Liver (tissue), 9 donors: ENCODE data around the gene DPM3. TPM values are rescaled to one million over a fixed set of nuclear protein-coding genes. Genes with fewer than 3 reads are reported as not detected.

Experiments
- DNase-seq: peaks from one replicate; pipeline ENCODE4 v3.0.0-alpha.2; 2017; ENCODE audit warnings: low spot score
- H3K27ac ChIP-seq, 2 donors: one replicate each; pipeline ENCODE4 v1.7.0; 2013; ENCODE audit warnings: inconsistent platforms in 2 of 2, low read length in 2 of 2, control low read depth in 1 of 2, low read depth in 1 of 2, mild to moderate bottlenecking in 1 of 2
- H3K27me3 ChIP-seq, 4 donors: one replicate each; pipeline versions ENCODE4 v1.6.1 to v1.7.0; 2013; ENCODE audit warnings: low read length in 3 of 4, inconsistent platforms in 1 of 4, mild to moderate bottlenecking in 1 of 4, moderate library complexity in 1 of 4; ENCODE audit not compliant: control insufficient read depth in 4 of 4, insufficient read depth in 4 of 4
- H3K36me3 ChIP-seq, 4 donors: one replicate each; pipeline versions ENCODE4 v1.6.1 to v1.7.0; 2013; ENCODE audit warnings: low read length in 3 of 4, mild to moderate bottlenecking in 3 of 4, low read depth in 1 of 4, moderate library complexity in 1 of 4; ENCODE audit not compliant: control insufficient read depth in 4 of 4, insufficient read depth in 3 of 4
- H3K4me1 ChIP-seq, 4 donors: one replicate each; pipeline versions ENCODE4 v1.6.1 to v1.7.0; 2013; ENCODE audit warnings: low read length in 3 of 4, mild to moderate bottlenecking in 3 of 4, moderate library complexity in 1 of 4; ENCODE audit not compliant: control insufficient read depth in 4 of 4, insufficient read depth in 4 of 4
- H3K4me3 ChIP-seq, 3 donors: one replicate each; pipeline versions ENCODE4 v1.6.1 to v1.7.0; 2013; ENCODE audit warnings: low read length in 3 of 3, control low read depth in 1 of 3, low read depth in 1 of 3, mild to moderate bottlenecking in 1 of 3
- H3K9ac ChIP-seq, 2 donors: one replicate each; pipeline ENCODE4 v1.7.0; 2013; ENCODE audit warnings: low read length in 2 of 2, mild to moderate bottlenecking in 2 of 2, moderate library complexity in 2 of 2, control low read depth in 1 of 2, low read depth in 1 of 2
- H3K9me3 ChIP-seq, 4 donors: one replicate each; pipeline versions ENCODE4 v1.6.1 to v1.7.0; 2013; ENCODE audit warnings: low read length in 3 of 4; ENCODE audit not compliant: control insufficient read depth in 4 of 4
- ATF3 ChIP-seq: IDR thresholded peaks from 2 replicates; pipeline ENCODE4 v1.6.1; 2016; ENCODE audit warnings: antibody characterized with exemption
- EGR1 ChIP-seq, 2 donors: IDR thresholded peaks; 2 replicates each; pipeline ENCODE4 v1.6.1; 2016 to 2018; ENCODE audit warnings: antibody characterized with exemption in 2 of 2, low read depth in 2 of 2
- FOXA1 ChIP-seq: IDR thresholded peaks from 2 replicates; pipeline ENCODE4 v1.6.1; 2016; ENCODE audit warnings: antibody characterized with exemption
- HNF4A ChIP-seq, 2 donors: conservative IDR thresholded peaks; 2 replicates each; pipeline ENCODE4 v1.6.1; 2016; ENCODE audit warnings: antibody characterized with exemption in 2 of 2, mild to moderate bottlenecking in 2 of 2
- HNF4G ChIP-seq: IDR thresholded peaks from 2 replicates; pipeline ENCODE4 v1.6.1; 2016; ENCODE audit warnings: antibody characterized with exemption
- JUND ChIP-seq, 2 donors: IDR thresholded peaks; 2 replicates each; pipeline ENCODE4 v1.6.1; 2016; ENCODE audit warnings: antibody characterized with exemption in 2 of 2
- NR2F2 ChIP-seq: IDR thresholded peaks from 2 replicates; pipeline ENCODE4 v1.6.1; 2016; ENCODE audit warnings: antibody characterized with exemption
- RAD21 ChIP-seq, 2 donors: IDR thresholded peaks; 2 replicates each; pipeline ENCODE4 v1.6.1; 2016; ENCODE audit warnings: antibody characterized with exemption in 2 of 2, mild to moderate bottlenecking in 2 of 2
- RXRA ChIP-seq, 2 donors: IDR thresholded peaks; 2 replicates each; pipeline ENCODE4 v1.6.1; 2017 to 2018; ENCODE audit warnings: antibody characterized with exemption in 2 of 2, mild to moderate bottlenecking in 1 of 2
- SP1 ChIP-seq: IDR thresholded peaks from 2 replicates; pipeline ENCODE4 v1.6.1; 2018; ENCODE audit warnings: antibody characterized with exemption, mild to moderate bottlenecking
- TAF1 ChIP-seq: conservative IDR thresholded peaks from 2 replicates; pipeline ENCODE4 v1.6.1; 2016; ENCODE audit warnings: antibody characterized with exemption, mild to moderate bottlenecking
- YY1 ChIP-seq: IDR thresholded peaks from 2 replicates; pipeline ENCODE4 v1.6.1; 2016; ENCODE audit warnings: antibody characterized with exemption, mild to moderate bottlenecking
- ZBTB33 ChIP-seq: IDR thresholded peaks from 2 replicates; pipeline ENCODE4 v1.6.1; 2016; ENCODE audit warnings: antibody characterized with exemption
- WGBS: extraction: QIAGEN DNeasy Blood & Tissue Kit; methylation state at CpG from one replicate; pipeline ENCODE4 v1.1.7; 2013; 5-methylcytosine and 5-hydroxymethylcytosine counted together
- polyA plus RNA-seq, 2 donors: library from polyadenylated mRNA; stranded (reverse) in 1 of 2; unstranded in 1 of 2; fragments of 200-250 nt in 1 of 2; fragments of >200 nt in 1 of 2; fragmentation: Nextera tagmentation in 1 of 2; extraction: Ambion mirVana in 1 of 2; gene quantifications; one replicate each; pipeline versions ENCODE4 v1.2.1 to v1.2.3, GENCODE V29; 2013 to 2015
- total RNA-seq, 2 donors: library from RNA; depleted of rRNA; stranded (reverse); fragments of >200 nt; gene quantifications; one replicate each; pipeline ENCODE4 v1.2.3, GENCODE V29; 2014
- TF ChIP-seq, protein P1 (sequence below): IDR thresholded peaks from 2 replicates; pipeline ENCODE4 v1.6.1; 2016; ENCODE audit warnings: antibody characterized with exemption, mild to moderate bottlenecking
- TF ChIP-seq, protein P2 (sequence below): fragments of 150-350 bp; IDR thresholded peaks from 2 replicates; pipeline ENCODE4 v1.5.1; 2017; ENCODE audit warnings: improper control_type of control experiment, low read depth, low read length; ENCODE audit not compliant: missing input control
- TF ChIP-seq, protein P3 (sequence below): IDR thresholded peaks from 2 replicates; pipeline ENCODE4 v1.6.1; 2016; ENCODE audit warnings: antibody characterized with exemption
- donor health status: healthy.
- donor health status: healthy.
- donor health status: healthy.
- donor health status: healthy.
- donor health status: healthy.

DPM3 gene
- total and polyA plus RNA-seq, 4 donors = 27.3 to 134 (median 69.1) TPM

DNA sequence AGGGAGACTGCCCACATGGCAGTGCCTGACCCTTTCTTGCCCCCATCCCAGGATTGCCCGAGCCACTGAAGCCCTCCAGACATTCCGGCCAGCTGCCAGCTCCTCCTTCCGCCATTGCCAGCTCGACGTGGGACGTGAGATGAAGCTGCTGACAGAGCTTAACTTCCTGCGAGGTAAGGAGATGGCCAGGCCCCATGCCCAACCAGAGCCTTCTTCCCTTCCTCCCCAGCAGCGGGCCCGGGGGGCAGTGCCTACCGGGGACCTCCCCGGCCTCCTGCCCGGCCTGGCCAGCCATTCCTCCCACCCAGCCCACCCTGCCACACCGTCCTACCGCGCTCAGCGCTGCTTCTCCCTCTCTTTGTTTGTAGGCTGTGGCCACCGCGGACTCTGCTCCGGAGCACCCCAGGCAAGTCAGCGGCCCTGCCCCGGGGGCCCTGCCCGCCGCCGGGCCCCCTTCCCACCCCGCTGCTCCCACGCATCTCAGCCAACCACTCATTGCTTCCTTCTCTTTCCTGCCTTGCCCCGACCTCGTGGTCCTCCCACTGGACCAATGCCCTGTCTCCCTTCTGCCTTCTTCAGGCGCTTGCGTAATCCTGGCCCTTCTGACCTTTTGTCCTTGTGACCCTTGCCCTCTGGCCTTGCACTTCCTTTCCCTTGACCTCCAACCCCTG, 38.2 kb upstream of the DPM3 start (continued):
- TF ChIP-seq, protein P1, sequence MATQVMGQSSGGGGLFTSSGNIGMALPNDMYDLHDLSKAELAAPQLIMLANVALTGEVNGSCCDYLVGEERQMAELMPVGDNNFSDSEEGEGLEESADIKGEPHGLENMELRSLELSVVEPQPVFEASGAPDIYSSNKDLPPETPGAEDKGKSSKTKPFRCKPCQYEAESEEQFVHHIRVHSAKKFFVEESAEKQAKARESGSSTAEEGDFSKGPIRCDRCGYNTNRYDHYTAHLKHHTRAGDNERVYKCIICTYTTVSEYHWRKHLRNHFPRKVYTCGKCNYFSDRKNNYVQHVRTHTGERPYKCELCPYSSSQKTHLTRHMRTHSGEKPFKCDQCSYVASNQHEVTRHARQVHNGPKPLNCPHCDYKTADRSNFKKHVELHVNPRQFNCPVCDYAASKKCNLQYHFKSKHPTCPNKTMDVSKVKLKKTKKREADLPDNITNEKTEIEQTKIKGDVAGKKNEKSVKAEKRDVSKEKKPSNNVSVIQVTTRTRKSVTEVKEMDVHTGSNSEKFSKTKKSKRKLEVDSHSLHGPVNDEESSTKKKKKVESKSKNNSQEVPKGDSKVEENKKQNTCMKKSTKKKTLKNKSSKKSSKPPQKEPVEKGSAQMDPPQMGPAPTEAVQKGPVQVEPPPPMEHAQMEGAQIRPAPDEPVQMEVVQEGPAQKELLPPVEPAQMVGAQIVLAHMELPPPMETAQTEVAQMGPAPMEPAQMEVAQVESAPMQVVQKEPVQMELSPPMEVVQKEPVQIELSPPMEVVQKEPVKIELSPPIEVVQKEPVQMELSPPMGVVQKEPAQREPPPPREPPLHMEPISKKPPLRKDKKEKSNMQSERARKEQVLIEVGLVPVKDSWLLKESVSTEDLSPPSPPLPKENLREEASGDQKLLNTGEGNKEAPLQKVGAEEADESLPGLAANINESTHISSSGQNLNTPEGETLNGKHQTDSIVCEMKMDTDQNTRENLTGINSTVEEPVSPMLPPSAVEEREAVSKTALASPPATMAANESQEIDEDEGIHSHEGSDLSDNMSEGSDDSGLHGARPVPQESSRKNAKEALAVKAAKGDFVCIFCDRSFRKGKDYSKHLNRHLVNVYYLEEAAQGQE = no peak
- TF ChIP-seq RXRA (IDR thresholded peaks at IDR 0.05) = peak; percentile 49 to 79
- peak; percentile 98 for TF ChIP-seq NR2F2
- TF ChIP-seq ATF3 = no peak

GRCh38 chr1:155177918-155178281, 37.6 kb upstream of the DPM3 start:
- Histone ChIP-seq H3K9ac (no peak overlapping the region), H3K4me3 (no peak overlapping the region), H3K36me3 (no peaks in the 10 kb centered on the region), H3K27ac (no peak overlapping the region), H3K9me3 (no peaks in the 10 kb centered on the region), H3K27me3 (peaks cover 0 to 3% (median 0%) of the 10 kb centered on the region in 4 donors), H3K4me1 (peaks cover 0 to 2% (median 0%) of the 10 kb centered on the region in 4 donors)
- WGBS = 95% methylated on average over 9 of the region's 9 CpGs
- peak; percentile 29 for DNase-seq
- no peak for TF ChIP-seq SP1
- TF ChIP-seq, protein P2, sequence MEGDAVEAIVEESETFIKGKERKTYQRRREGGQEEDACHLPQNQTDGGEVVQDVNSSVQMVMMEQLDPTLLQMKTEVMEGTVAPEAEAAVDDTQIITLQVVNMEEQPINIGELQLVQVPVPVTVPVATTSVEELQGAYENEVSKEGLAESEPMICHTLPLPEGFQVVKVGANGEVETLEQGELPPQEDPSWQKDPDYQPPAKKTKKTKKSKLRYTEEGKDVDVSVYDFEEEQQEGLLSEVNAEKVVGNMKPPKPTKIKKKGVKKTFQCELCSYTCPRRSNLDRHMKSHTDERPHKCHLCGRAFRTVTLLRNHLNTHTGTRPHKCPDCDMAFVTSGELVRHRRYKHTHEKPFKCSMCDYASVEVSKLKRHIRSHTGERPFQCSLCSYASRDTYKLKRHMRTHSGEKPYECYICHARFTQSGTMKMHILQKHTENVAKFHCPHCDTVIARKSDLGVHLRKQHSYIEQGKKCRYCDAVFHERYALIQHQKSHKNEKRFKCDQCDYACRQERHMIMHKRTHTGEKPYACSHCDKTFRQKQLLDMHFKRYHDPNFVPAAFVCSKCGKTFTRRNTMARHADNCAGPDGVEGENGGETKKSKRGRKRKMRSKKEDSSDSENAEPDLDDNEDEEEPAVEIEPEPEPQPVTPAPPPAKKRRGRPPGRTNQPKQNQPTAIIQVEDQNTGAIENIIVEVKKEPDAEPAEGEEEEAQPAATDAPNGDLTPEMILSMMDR = no peak
- no peak for TF ChIP-seq NR2F2
- no peak for TF ChIP-seq EGR1 (IDR thresholded peaks at IDR 0.05; ENCODE audit: low read depth in 2 of 2)
- TF ChIP-seq ZBTB33 = no peak
- TF ChIP-seq HNF4A (conservative IDR thresholded peaks at IDR 0.05) = no peak
- TF ChIP-seq, protein P3, sequence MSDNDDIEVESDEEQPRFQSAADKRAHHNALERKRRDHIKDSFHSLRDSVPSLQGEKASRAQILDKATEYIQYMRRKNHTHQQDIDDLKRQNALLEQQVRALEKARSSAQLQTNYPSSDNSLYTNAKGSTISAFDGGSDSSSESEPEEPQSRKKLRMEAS = no peak
- TF ChIP-seq HNF4G = no peak
- TF ChIP-seq TAF1 = no peak
- no peak for TF ChIP-seq JUND (IDR thresholded peaks at IDR 0.05)
- no peak for TF ChIP-seq FOXA1
- TF ChIP-seq RAD21 (IDR thresholded peaks at IDR 0.05) = no peak
- no peak for TF ChIP-seq RXRA (IDR thresholded peaks at IDR 0.05)
- TF ChIP-seq YY1 = no peak
